T-cell (primary cell): ENCODE results near the gene SRSF1. TPM values are rescaled to one million over a fixed set of nuclear protein-coding genes. Genes with fewer than 3 reads are reported as not detected.

Experiments used
- ATAC-seq, 4 experiments: fragments of 200-7000 bp in 3 of 4; fragments of 150-1000 bp in 1 of 4; cut with Tn5 transposase; replicated peaks in 1 of 4; 1 replicate in 3 of 4; 2 replicates in 1 of 4; pipeline ENCODE4 v1.10.0; 2021; ENCODE audit warnings: moderate library complexity in 3 of 4, mild to moderate bottlenecking in 2 of 4, moderate number of reproducible peaks in 1 of 4
- CTCF ChIA-PET, 2 donors: fragments of 300-600 bp; sonication (Branson Sonifier 250); formaldehyde crosslinking; loops; one replicate each; lab custom pipeline; 2022; ENCODE audit warnings: antibody characterized with exemption in 2 of 2; lab: Charles Lee
- POLR2A ChIA-PET, 2 donors: fragments of 300-600 bp; sonication (Branson Sonifier 250); formaldehyde crosslinking; loops; one replicate each; lab custom pipeline; 2022; ENCODE audit warnings: antibody characterized with exemption in 2 of 2; lab: Charles Lee
- DNase-seq, 35 experiments: peaks; one replicate each; pipeline versions ENCODE4 v3.0.0 to v3.0.0-alpha.2; 2013 to 2023
- H3K27ac ChIP-seq: one replicate; pipeline ENCODE4 v1.5.1; 2013; ENCODE audit warnings: low read length
- H3K27me3 ChIP-seq, 2 experiments: replicated peaks in 1 of 2; 1 replicate in 1 of 2; 2 replicates in 1 of 2; pipeline versions ENCODE4 v1.6.1 to v1.7.0; 2013; ENCODE audit warnings: low read length in 1 of 2, mixed read lengths in 1 of 2; ENCODE audit not compliant: control insufficient read depth in 2 of 2, insufficient read depth in 2 of 2; ENCODE audit errors: extremely low read depth in 1 of 2
- H3K36me3 ChIP-seq, 2 donors: 1 replicate in 1 of 2; 2 replicates in 1 of 2; pipeline versions ENCODE4 v1.6.1 to v1.7.0; 2013; ENCODE audit warnings: low read length in 1 of 2; ENCODE audit not compliant: control insufficient read depth in 2 of 2, insufficient read depth in 1 of 2; ENCODE audit errors: extremely low read depth in 1 of 2
- H3K4me1 ChIP-seq, 2 experiments: 1 replicate in 1 of 2; 2 replicates in 1 of 2; pipeline versions ENCODE4 v1.6.1 to v1.7.0; 2013; ENCODE audit warnings: low read length in 2 of 2, mixed read lengths in 1 of 2; ENCODE audit not compliant: insufficient read depth in 2 of 2, control insufficient read depth in 1 of 2; ENCODE audit errors: extremely low read depth in 1 of 2
- H3K4me3 ChIP-seq, 2 donors: 1 replicate in 1 of 2; 2 replicates in 1 of 2; pipeline versions ENCODE4 v1.5.1 to v1.7.0; 2013; ENCODE audit warnings: mild to moderate bottlenecking in 2 of 2, low read length in 1 of 2, moderate library complexity in 1 of 2; ENCODE audit not compliant: control insufficient read depth in 1 of 2; ENCODE audit errors: extremely low read depth in 1 of 2
- H3K9me3 ChIP-seq: 2 replicates; pipeline ENCODE4 v1.7.0; 2013
- H3K27ac Mint-ChIP-seq, 2 donors: one replicate each; pipeline ENCODE4 v1.8.0; 2020 to 2021; ENCODE audit warnings: mild to moderate bottlenecking in 2 of 2, mixed read lengths in 2 of 2
- H3K27me3 Mint-ChIP-seq, 2 donors: one replicate each; pipeline ENCODE4 v1.8.0; 2021 to 2022; ENCODE audit warnings: mixed read lengths in 2 of 2
- H3K36me3 Mint-ChIP-seq: one replicate; pipeline ENCODE4 v1.8.0; 2021; ENCODE audit warnings: mixed read lengths
- H3K4me1 Mint-ChIP-seq, 3 donors: one replicate each; pipeline ENCODE4 v1.8.0; 2020 to 2022; ENCODE audit warnings: mixed read lengths in 3 of 3, mild to moderate bottlenecking in 1 of 3
- H3K4me3 Mint-ChIP-seq, 3 donors: one replicate each; pipeline ENCODE4 v1.8.0; 2020 to 2022; ENCODE audit warnings: mild to moderate bottlenecking in 3 of 3, mixed read lengths in 3 of 3, moderate library complexity in 3 of 3
- H3K9me3 Mint-ChIP-seq, 3 donors: one replicate each; pipeline ENCODE4 v1.8.0; 2020 to 2022; ENCODE audit warnings: mixed read lengths in 3 of 3
- WGBS: methylation state at CpG from one replicate; pipeline ENCODE4 v1.1.5; 2013; ENCODE audit warnings: missing lambda C conversion rate; ENCODE audit not compliant: insufficient coverage; 5-methylcytosine and 5-hydroxymethylcytosine counted together
- total RNA-seq, 35 experiments: library from RNA in 6 of 35; stranded (reverse) in 6 of 35; fragments of 120-200 nt in 1 of 35; gene quantifications; one replicate each; pipeline versions ENCODE4 v1.2.1 to v1.2.4 and lab custom pipeline; 2013 to 2026

Gene SRSF1
- total RNA-seq, 5 donors from 2014 or later (not counting 1 experiment from before 2014, with no cell fraction given), result 112 to 266 (median 261) TPM

- Histone ChIP-seq H3K4me3 (no peak overlapping the region), H3K36me3 (no peaks in the 10 kb centered on the region), H3K27me3 (peaks cover 2 to 34% of the 10 kb centered on the region in 2 experiments), H3K9me3 (no peaks in the 10 kb centered on the region), H3K27ac (no peak overlapping the region), H3K4me1 (peaks cover 7 to 20% of the 10 kb centered on the region in 2 experiments)
- ATAC-seq (no peak), DNase-seq (no peak)
- ChIA-PET CTCF (interaction anchor here in 1 of 2 donors (0.7 kb wide), 1 partner anchor 97 kb away, joined by 8 read pairs; no protein-coding TSS in a partner anchor), POLR2A (interaction anchor here in 1 of 2 donors (0.7 kb wide), 1 partner anchor 14 kb away, joined by 11 read pairs; no protein-coding TSS in a partner anchor)
- Mint-ChIP-seq H3K4me1 (peaks cover 19 to 22% (median 21%) of the 10 kb centered on the region in 3 donors), H3K36me3 (no peaks in the 10 kb centered on the region), H3K9me3 (no peaks in the 10 kb centered on the region), H3K27ac (no peak overlapping the region), H3K27me3 (peaks cover 10 to 30% of the 10 kb centered on the region in 2 donors), H3K4me3 (peak overlapping the region in 1 of 3 donors; percentile 16)
- WGBS, result no CpG with 5 or more reads among the region's 3 CpGs
Measured at GRCh38 chr17:57957886-57958285, 49.2 kb downstream of the SRSF1 start.

- Mint-ChIP-seq H3K36me3 (no peaks in the 10 kb centered on the region), H3K27ac (peak overlapping the region in 1 of 2 donors; percentile 8), H3K4me3 (peak overlapping the region in 1 of 3 donors; percentile 16), H3K9me3 (no peaks in the 10 kb centered on the region), H3K4me1 (peaks cover 21 to 25% (median 24%) of the 10 kb centered on the region in 3 donors), H3K27me3 (peaks cover 10 to 30% of the 10 kb centered on the region in 2 donors)
- DNase-seq (no peak), ATAC-seq (no peak)
- peaks cover 7 to 20% of the 10 kb centered on the region in 2 experiments for H3K4me1 ChIP-seq
- no peaks in the 10 kb centered on the region for H3K36me3 ChIP-seq
- WGBS, result 95% methylated on average over 4 of the region's 8 CpGs
- H3K27me3 ChIP-seq, result peaks cover 2 to 34% of the 10 kb centered on the region in 2 experiments
- H3K9me3 ChIP-seq, result no peaks in the 10 kb centered on the region
- H3K4me3 ChIP-seq, result no peak overlapping the region
- CTCF ChIA-PET, result interaction anchor here (0.6 kb wide), 2 partner anchors 133 to 1364 kb away, joined by 3 read pairs; partner anchors contain the start of gene NOG (in 1 of the 2)
- POLR2A ChIA-PET, result no interaction called here
- no peak overlapping the region for H3K27ac ChIP-seq
Measured at GRCh38 chr17:57957120-57957850, 49.8 kb downstream of the SRSF1 start.

- WGBS, result 24% methylated on average over 3 of the region's 13 CpGs
- H3K27ac Mint-ChIP-seq, result peak overlapping the region in 1 of 2 donors; percentile 46
- ChIA-PET CTCF (interaction anchor here (0.6 to 1.7 kb wide), 3 partner anchors 9 to 1363 kb away, joined by 3 to 12 read pairs (median 3); partner anchors contain the start of gene NOG (in 1 of the 2)), POLR2A (interaction anchor here in 1 of 2 donors (0.6 kb wide), 1 partner anchor 12 kb away, joined by 5 read pairs; no protein-coding TSS in a partner anchor)
- no peaks in the 10 kb centered on the region for H3K9me3 Mint-ChIP-seq
- H3K36me3 Mint-ChIP-seq, result no peaks in the 10 kb centered on the region
- Histone ChIP-seq H3K9me3 (no peaks in the 10 kb centered on the region), H3K4me3 (peak overlapping the region; percentile 58 to 86), H3K36me3 (no peaks in the 10 kb centered on the region), H3K27me3 (peaks cover 2 to 34% of the 10 kb centered on the region in 2 experiments), H3K27ac (no peak overlapping the region), H3K4me1 (peaks cover 7 to 20% of the 10 kb centered on the region in 2 experiments)
- peak; percentile 32 to 76 (median 54) for ATAC-seq
- peak overlapping the region; percentile 67 to 79 (median 76) for H3K4me3 Mint-ChIP-seq
- peaks cover 21 to 25% (median 24%) of the 10 kb centered on the region in 3 donors for H3K4me1 Mint-ChIP-seq
- peaks cover 10 to 30% of the 10 kb centered on the region in 2 donors for H3K27me3 Mint-ChIP-seq
- peak in 31 of 35 experiments; percentile 9 to 74 (median 27) for DNase-seq
Measured at GRCh38 chr17:57956291-57957119, 50.5 kb downstream of the SRSF1 start.

GRCh38 chr17:57955183-57955931 is 51.7 kb downstream of the SRSF1 start, which contains the start of gene CUEDC1:
TSS of gene CUEDC1 (minus strand) at chr17:57955412. CDS start at chr17:57885564, 69,848 bp downstream.
- CTCF ChIA-PET, result interaction anchor here (0.7 to 1.7 kb wide), 5 partner anchors 8 to 121 kb away, joined by 3 to 12 read pairs (median 3); no protein-coding TSS in a partner anchor
- Histone ChIP-seq H3K4me3 (peak within 1 kb of the TSS; percentile 58 to 86), H3K36me3 (no peaks in the 10 kb centered on the region), H3K4me1 (peaks cover 7 to 20% of the 10 kb centered on the region in 2 experiments), H3K27ac (no peak within 1 kb of the TSS), H3K9me3 (no peaks in the 10 kb centered on the region), H3K27me3 (peaks cover 2 to 32% of the 10 kb centered on the region in 2 experiments)
- POLR2A ChIA-PET, result interaction anchor here in 1 of 2 donors (0.6 kb wide), 2 partner anchors 11 to 1110 kb away, joined by 3 to 5 read pairs; no protein-coding TSS in a partner anchor
- Mint-ChIP-seq H3K9me3 (no peaks in the 10 kb centered on the region), H3K27me3 (peaks cover 10 to 25% of the 10 kb centered on the region in 2 donors), H3K36me3 (no peaks in the 10 kb centered on the region), H3K4me3 (peak within 1 kb of the TSS; percentile 67 to 79 (median 76)), H3K27ac (no peak within 1 kb of the TSS), H3K4me1 (peaks cover 24 to 31% (median 27%) of the 10 kb centered on the region in 3 donors)
- ATAC-seq (peak; percentile 84 to 86 (median 85)), DNase-seq (peak; percentile 22 to 75 (median 50))
- WGBS, result 1% methylated on average over 72 of the region's 79 CpGs

GRCh38 chr17:57954397-57955182 is 52.5 kb downstream of the SRSF1 start:
- H3K27ac ChIP-seq, result no peak overlapping the region
- Mint-ChIP-seq H3K27me3 (peaks cover 10 to 25% of the 10 kb centered on the region in 2 donors), H3K4me1 (peaks cover 24 to 37% (median 33%) of the 10 kb centered on the region in 3 donors), H3K9me3 (no peaks in the 10 kb centered on the region), H3K4me3 (peak overlapping the region; percentile 65 to 77 (median 68)), H3K36me3 (no peaks in the 10 kb centered on the region), H3K27ac (no peak overlapping the region)
- ATAC-seq (peak in 3 of 4 experiments; percentile 31 to 44 (median 32)), DNase-seq (peak in 1 of 35 experiments; percentile 7)
- WGBS, result 7% methylated on average over 75 of the region's 85 CpGs
- H3K4me1 ChIP-seq, result peaks cover 7 to 22% of the 10 kb centered on the region in 2 experiments
- H3K27me3 ChIP-seq, result peaks cover 2 to 30% of the 10 kb centered on the region in 2 experiments
- H3K36me3 ChIP-seq, result no peaks in the 10 kb centered on the region
- ChIA-PET POLR2A (no interaction called here), CTCF (interaction anchor here (0.9 to 1.3 kb wide), 3 partner anchors 10 to 120 kb away, joined by 3 read pairs; no protein-coding TSS in a partner anchor)
- H3K9me3 ChIP-seq, result no peaks in the 10 kb centered on the region
- H3K4me3 ChIP-seq, result peak overlapping the region in 1 of 2 donors; percentile 2
